Putamen (tissue), 1 donor: Measurements from ENCODE around the gene RAPGEF4.

Experiments used
- DNase-seq: peaks from one replicate; pipeline ENCODE4 v3.0.0-alpha.2; 2016; ENCODE audit warnings: low spot score

Gene RAPGEF4

GRCh38 chr2:172999641-173000386 lies 264.2 kb downstream of the RAPGEF4 start:
- no peak for DNase-seq

GRCh38 chr2:173001664-173002604 lies 266.3 kb downstream of the RAPGEF4 start:
- DNase-seq = no peak

GRCh38 chr2:173002751-173003541 lies 267.3 kb downstream of the RAPGEF4 start:
- DNase-seq = no peak

- DNase-seq = no peak
Observed at GRCh38 chr2:173008786-173009185, 273.1 kb downstream of the RAPGEF4 start.

GRCh38 chr2:173010233-173010632 lies 274.6 kb downstream of the RAPGEF4 start:
- DNase-seq = no peak

- no peak for DNase-seq
Observed at GRCh38 chr2:173016451-173016850, 280.8 kb downstream of the RAPGEF4 start.

- no peak for DNase-seq
Observed at GRCh38 chr2:173017646-173018420, 282.2 kb downstream of the RAPGEF4 start.

GRCh38 chr2:173019755-173020154 lies 284.1 kb downstream of the RAPGEF4 start:
- no peak for DNase-seq

- no peak for DNase-seq
Observed at GRCh38 chr2:173021939-173022371, 286.3 kb downstream of the RAPGEF4 start.

GRCh38 chr2:173023718-173024117 lies 288.1 kb downstream of the RAPGEF4 start:
- DNase-seq = no peak

- DNase-seq = no peak
Observed at GRCh38 chr2:173026479-173026878, 290.8 kb downstream of the RAPGEF4 start.

- DNase-seq = peak; percentile 75
Observed at GRCh38 chr2:173027181-173028128, 291.8 kb downstream of the RAPGEF4 start.

GRCh38 chr2:173028141-173028540 lies 292.5 kb downstream of the RAPGEF4 start:
- no peak for DNase-seq

- no peak for DNase-seq
Observed at GRCh38 chr2:173028671-173029070, 293.0 kb downstream of the RAPGEF4 start.

- no peak for DNase-seq
Observed at GRCh38 chr2:173030561-173031490, 295.2 kb downstream of the RAPGEF4 start.

GRCh38 chr2:173032032-173032431 lies 296.4 kb downstream of the RAPGEF4 start:
- no peak for DNase-seq

- DNase-seq = no peak
Observed at GRCh38 chr2:173033084-173033483, 297.4 kb downstream of the RAPGEF4 start.

GRCh38 chr2:173034143-173034542 lies 298.5 kb downstream of the RAPGEF4 start:
- no peak for DNase-seq
